GM12864 (cell line): Measurements from ENCODE around the gene FBXO9.

Experiments used
- DNase-seq: peaks from one replicate; pipeline ENCODE4 v3.0.0-alpha.2; 2011; ENCODE audit warnings: low read depth
- H3K4me3 ChIP-seq: 2 replicates; pipeline ENCODE4 v1.5.1; 2011; ENCODE audit warnings: mild to moderate bottlenecking, low read depth, low read length, control low read depth
- CTCF ChIP-seq: IDR thresholded peaks from 2 replicates; pipeline ENCODE4 v1.5.1; 2011; ENCODE audit warnings: low read depth, mild to moderate bottlenecking, moderate library complexity, low read length, control low read depth, inconsistent platforms; ENCODE audit errors: missing control alignments

FBXO9 gene

GRCh38 chr6:53115113-53115512, 49.9 kb downstream of the FBXO9 start:
- DNase-seq, result no peak
- no peak overlapping the region for H3K4me3 ChIP-seq
- TF ChIP-seq CTCF, result no peak

- TF ChIP-seq CTCF, result no peak
- DNase-seq, result no peak
- H3K4me3 ChIP-seq, result no peak overlapping the region
Measured at GRCh38 chr6:53115741-53116140, 50.5 kb downstream of the FBXO9 start.

GRCh38 chr6:53119349-53119748, 54.1 kb downstream of the FBXO9 start:
- no peak overlapping the region for H3K4me3 ChIP-seq
- no peak for DNase-seq
- no peak for TF ChIP-seq CTCF

- DNase-seq, result no peak
- no peak overlapping the region for H3K4me3 ChIP-seq
- TF ChIP-seq CTCF, result no peak
Measured at GRCh38 chr6:53119772-53120409, 54.7 kb downstream of the FBXO9 start.

- DNase-seq, result no peak
- no peak for TF ChIP-seq CTCF
- H3K4me3 ChIP-seq, result no peak overlapping the region
Measured at GRCh38 chr6:53124131-53124800, 59.1 kb downstream of the FBXO9 start.

GRCh38 chr6:53125276-53125675, 60.1 kb downstream of the FBXO9 start:
- H3K4me3 ChIP-seq, result no peak overlapping the region
- no peak for DNase-seq
- no peak for TF ChIP-seq CTCF

- H3K4me3 ChIP-seq, result no peak overlapping the region
- no peak for DNase-seq
- TF ChIP-seq CTCF, result no peak
Measured at GRCh38 chr6:53128842-53129241, 63.6 kb downstream of the FBXO9 start.
